ENCODE measurements around the gene NUP93. TPM values are rescaled to one million over a fixed set of nuclear protein-coding genes. Genes with fewer than 3 reads are reported as not detected.
"Not testable (repeated sequence)": the region's sequence is repeated elsewhere in the genome, so short reads cannot be mapped to it uniquely, and the experiment has no call there.

NUP93 gene
- total RNA-seq, 1 experiment from 2014 or later: 144 TPM

- BruUV-seq (replicated peaks); RAD21 ChIA-PET (ENCODE audit: low non-redundant PET in 1 of 2, low total read pairs in 2 of 2, uncharacterized antibody in 2 of 2, unreplicated experiment in 2 of 2); H3K79me2 ChIP-seq (ENCODE audit: insufficient read depth, low read length); CTCF ChIA-PET; H2AFZ ChIP-seq (ENCODE audit: low read depth, low read length, poor library complexity, severe bottlenecking); intact Hi-C loops (cut with micrococcal nuclease); H3K9me3 ChIP-seq (ENCODE audit: control insufficient read depth in 1 of 2, insufficient read depth in 1 of 2, low read depth in 1 of 2, low read length in 2 of 2); POLR2A ChIA-PET; H4K20me1 ChIP-seq (ENCODE audit: insufficient read depth); H3K9ac ChIP-seq (ENCODE audit: low read length); H3K9me2 ChIP-seq (ENCODE audit: insufficient read depth); DNase-seq (ENCODE audit: low read depth, low spot score); H3K27me3 ChIP-seq (ENCODE audit: insufficient read depth, low read length); H3K4me3 ChIP-seq (replicated peaks in 1 of 2; ENCODE audit: low read depth in 1 of 2, low read length in 2 of 2): not testable (repeated sequence)
- Histone ChIP-seq H3K36me3 (ENCODE audit: control insufficient read depth in 1 of 2, insufficient read depth in 2 of 2, low read length in 2 of 2) (peaks cover 0 to 19% of the 10 kb centered on the region in 2 experiments; a peak in 1 of 4 replicates), H3K4me2 (ENCODE audit: low read length) (peak overlapping the region; percentile 8; the same call in 1 of the 2 replicates), H3K4me1 (ENCODE audit: control insufficient read depth in 1 of 2, insufficient read depth in 2 of 2, low read length in 2 of 2) (peaks cover 12 to 14% of the 10 kb centered on the region in 2 experiments), H3K27ac (ENCODE audit: low read depth, low read length) (peak overlapping the region; percentile 37; the same call in 1 of the 2 replicates)
- ATAC-seq: peak; percentile 53
Observed at GRCh38 chr16:56807676-56808067, 77.7 kb downstream of the NUP93 start.

- Histone ChIP-seq H3K4me1 (ENCODE audit: control insufficient read depth in 1 of 2, insufficient read depth in 2 of 2, low read length in 2 of 2) (peaks cover 15 to 18% of the 10 kb centered on the region in 2 experiments), H3K9me3 (ENCODE audit: control insufficient read depth in 1 of 2, insufficient read depth in 1 of 2, low read depth in 1 of 2, low read length in 2 of 2) (no peaks in the 10 kb centered on the region), H3K4me3 (replicated peaks in 1 of 2; ENCODE audit: low read depth in 1 of 2, low read length in 2 of 2) (no peak overlapping the region), H4K20me1 (ENCODE audit: insufficient read depth) (no peaks in the 10 kb centered on the region), H3K9me2 (ENCODE audit: insufficient read depth) (no peaks in the 10 kb centered on the region), H3K36me3 (ENCODE audit: control insufficient read depth in 1 of 2, insufficient read depth in 2 of 2, low read length in 2 of 2) (peaks cover 0 to 17% of the 10 kb centered on the region in 2 experiments; a peak in 1 of 4 replicates), H3K27ac (ENCODE audit: low read depth, low read length) (no peak overlapping the region), H2AFZ (ENCODE audit: low read depth, low read length, poor library complexity, severe bottlenecking) (no peak overlapping the region), H3K27me3 (ENCODE audit: insufficient read depth, low read length) (no peaks in the 10 kb centered on the region), H3K79me2 (ENCODE audit: insufficient read depth, low read length) (peaks cover 4% of the 10 kb centered on the region; the same call in 1 of the 2 replicates), H3K9ac (ENCODE audit: low read length) (no peak overlapping the region), H3K4me2 (ENCODE audit: low read length) (no peak overlapping the region)
- RAD21 ChIA-PET (ENCODE audit: low non-redundant PET in 1 of 2, low total read pairs in 2 of 2, uncharacterized antibody in 2 of 2, unreplicated experiment in 2 of 2): no interaction called here
- BruUV-seq (replicated peaks): no TSS peak
- CTCF ChIA-PET: interaction anchor here (1.5 kb wide), 1 partner anchor 18 kb away, joined by 4 read pairs; no protein-coding TSS in a partner anchor
- DNase-seq (ENCODE audit: low read depth, low spot score) (no peak), ATAC-seq (no peak)
- TF ChIP-seq, protein P1, sequence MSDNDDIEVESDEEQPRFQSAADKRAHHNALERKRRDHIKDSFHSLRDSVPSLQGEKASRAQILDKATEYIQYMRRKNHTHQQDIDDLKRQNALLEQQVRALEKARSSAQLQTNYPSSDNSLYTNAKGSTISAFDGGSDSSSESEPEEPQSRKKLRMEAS (IDR thresholded peaks at IDR 0.05): no peak
- no peak for TF ChIP-seq SP1 (IDR thresholded peaks at IDR 0.05; ENCODE audit: low read depth)
- no peak for TF ChIP-seq ZNF274 (IDR thresholded peaks at IDR 0.05; ENCODE audit: low read depth, low read length)
- TF ChIP-seq YY1 (IDR thresholded peaks at IDR 0.05; ENCODE audit: extremely low read depth, insufficient replicate concordance, low read depth, low read length): no peak
- no peak for TF ChIP-seq JUND (IDR thresholded peaks at IDR 0.05)
- TF ChIP-seq CBX3 (IDR thresholded peaks at IDR 0.05; ENCODE audit: low read depth): no peak
- TF ChIP-seq EZH2phosphoT487 (IDR thresholded peaks at IDR 0.05; ENCODE audit: borderline replicate concordance): no peak
- no peak for TF ChIP-seq SRF (IDR thresholded peaks at IDR 0.05; ENCODE audit: low read depth)
- TF ChIP-seq FOSL1 (IDR thresholded peaks at IDR 0.05; ENCODE audit: low read depth): no peak
- no peak for TF ChIP-seq SIN3A (IDR thresholded peaks at IDR 0.05; ENCODE audit: low read depth)
- TF ChIP-seq ELF1 (IDR thresholded peaks at IDR 0.05; ENCODE audit: borderline replicate concordance, low read depth): no peak
- POLR2A ChIA-PET: no interaction called here
- intact Hi-C loops (cut with micrococcal nuclease): no loop called here
Observed at GRCh38 chr16:56810954-56811353, 81.0 kb downstream of the NUP93 start.

- H3K9me2 ChIP-seq (ENCODE audit: insufficient read depth); H3K79me2 ChIP-seq (ENCODE audit: insufficient read depth, low read length); H4K20me1 ChIP-seq (ENCODE audit: insufficient read depth); CTCF ChIA-PET; ATAC-seq; H3K9ac ChIP-seq (ENCODE audit: low read length); H2AFZ ChIP-seq (ENCODE audit: low read depth, low read length, poor library complexity, severe bottlenecking); BruUV-seq (replicated peaks); H3K9me3 ChIP-seq (ENCODE audit: control insufficient read depth in 1 of 2, insufficient read depth in 1 of 2, low read depth in 1 of 2, low read length in 2 of 2); RAD21 ChIA-PET (ENCODE audit: low non-redundant PET in 1 of 2, low total read pairs in 2 of 2, uncharacterized antibody in 2 of 2, unreplicated experiment in 2 of 2); H3K4me3 ChIP-seq (replicated peaks in 1 of 2; ENCODE audit: low read depth in 1 of 2, low read length in 2 of 2); H3K4me2 ChIP-seq (ENCODE audit: low read length); H3K27ac ChIP-seq (ENCODE audit: low read depth, low read length); DNase-seq (ENCODE audit: low read depth, low spot score); intact Hi-C loops (cut with micrococcal nuclease); H3K27me3 ChIP-seq (ENCODE audit: insufficient read depth, low read length); POLR2A ChIA-PET: not testable (repeated sequence)
- H3K36me3 ChIP-seq (ENCODE audit: control insufficient read depth in 1 of 2, insufficient read depth in 2 of 2, low read length in 2 of 2): peaks cover 0 to 13% of the 10 kb centered on the region in 2 experiments; a peak in 1 of 4 replicates
- peaks cover 14 to 18% of the 10 kb centered on the region in 2 experiments for H3K4me1 ChIP-seq (ENCODE audit: control insufficient read depth in 1 of 2, insufficient read depth in 2 of 2, low read length in 2 of 2)
Observed at GRCh38 chr16:56811602-56812001, 81.7 kb downstream of the NUP93 start.

Measured in HCT116 (cell line).